DOHH2 (cell line): ENCODE data around the gene MYO7B.

ENCODE experiments used
- EZH2phosphoT487 ChIP-seq: fragments of 200-600 bp; sonication (generic); IDR thresholded peaks from 2 replicates; pipeline ENCODE4 v1.6.1; 2017; ENCODE audit warnings: borderline replicate concordance, mild to moderate bottlenecking, antibody characterized with exemption, low read length, moderate library complexity, mixed read lengths
- TF ChIP-seq, protein P1 (sequence below): fragments of 200-600 bp; sonication (generic); IDR thresholded peaks from one replicate; pipeline ENCODE4 v1.5.1; 2014; ENCODE audit warnings: antibody characterized with exemption, mild to moderate bottlenecking, low read depth, low read length; ENCODE audit not compliant: poor library complexity, severe bottlenecking

DNA sequence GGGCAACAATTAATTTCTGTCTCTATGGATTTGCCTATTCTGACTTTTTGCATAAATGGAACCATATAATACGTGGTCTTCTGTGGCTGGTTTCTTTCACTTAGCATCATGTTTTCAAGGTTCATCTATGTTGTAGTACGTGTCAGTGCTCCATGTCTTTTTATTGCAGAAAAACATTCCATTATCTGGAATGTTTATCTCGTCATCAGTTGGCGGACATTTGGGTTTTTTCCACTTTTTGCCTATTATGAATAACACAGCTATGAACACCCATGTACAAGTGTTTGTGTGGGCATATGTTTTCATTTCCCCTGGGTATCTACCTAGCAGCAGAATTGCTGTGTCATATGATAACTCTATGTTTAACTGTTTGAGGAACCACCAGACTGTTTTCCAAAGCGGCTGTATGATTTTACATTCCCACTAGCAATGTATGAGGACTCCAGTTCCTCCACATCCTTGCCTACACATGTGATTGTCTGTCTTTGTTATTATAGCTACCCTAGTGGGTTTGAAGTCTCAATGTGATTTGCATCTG lies 49.9 kb downstream of the MYO7B start:
- TF ChIP-seq, protein P1, sequence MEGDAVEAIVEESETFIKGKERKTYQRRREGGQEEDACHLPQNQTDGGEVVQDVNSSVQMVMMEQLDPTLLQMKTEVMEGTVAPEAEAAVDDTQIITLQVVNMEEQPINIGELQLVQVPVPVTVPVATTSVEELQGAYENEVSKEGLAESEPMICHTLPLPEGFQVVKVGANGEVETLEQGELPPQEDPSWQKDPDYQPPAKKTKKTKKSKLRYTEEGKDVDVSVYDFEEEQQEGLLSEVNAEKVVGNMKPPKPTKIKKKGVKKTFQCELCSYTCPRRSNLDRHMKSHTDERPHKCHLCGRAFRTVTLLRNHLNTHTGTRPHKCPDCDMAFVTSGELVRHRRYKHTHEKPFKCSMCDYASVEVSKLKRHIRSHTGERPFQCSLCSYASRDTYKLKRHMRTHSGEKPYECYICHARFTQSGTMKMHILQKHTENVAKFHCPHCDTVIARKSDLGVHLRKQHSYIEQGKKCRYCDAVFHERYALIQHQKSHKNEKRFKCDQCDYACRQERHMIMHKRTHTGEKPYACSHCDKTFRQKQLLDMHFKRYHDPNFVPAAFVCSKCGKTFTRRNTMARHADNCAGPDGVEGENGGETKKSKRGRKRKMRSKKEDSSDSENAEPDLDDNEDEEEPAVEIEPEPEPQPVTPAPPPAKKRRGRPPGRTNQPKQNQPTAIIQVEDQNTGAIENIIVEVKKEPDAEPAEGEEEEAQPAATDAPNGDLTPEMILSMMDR, result no peak
- no peak for TF ChIP-seq EZH2phosphoT487
